Transverse colon (tissue), 4 donors: ENCODE data around the gene RFX3. TPM values are rescaled to one million over a fixed set of nuclear protein-coding genes. Genes with fewer than 3 reads are reported as not detected.

Experiments
- DNase-seq: peaks from one replicate; pipeline ENCODE4 v3.0.0-alpha.2; 2019
- H3K27ac ChIP-seq, 4 donors: fragments of 200-600 bp; sonication (generic); 2 replicates each; pipeline ENCODE4 v1.5.1; 2016 to 2018; ENCODE audit warnings: inconsistent platforms in 4 of 4
- H3K27me3 ChIP-seq: fragments of 200-600 bp; sonication (generic); 2 replicates; pipeline ENCODE4 v1.5.1; 2017; ENCODE audit warnings: inconsistent platforms
- H3K36me3 ChIP-seq, 4 donors: fragments of 200-600 bp; sonication (generic); 2 replicates each; pipeline ENCODE4 v1.5.1; 2017 to 2019; ENCODE audit warnings: inconsistent platforms in 4 of 4
- H3K4me1 ChIP-seq, 4 donors: fragments of 200-600 bp; sonication (generic); 2 replicates each; pipeline ENCODE4 v1.5.1; 2017 to 2020; ENCODE audit warnings: inconsistent platforms in 4 of 4
- H3K4me3 ChIP-seq, 4 donors: fragments of 200-600 bp; sonication (generic); 1 replicate in 1 of 4; 2 replicates in 3 of 4; pipeline versions ENCODE4 v1.5.1 to v1.6.1; 2017 to 2019; ENCODE audit warnings: inconsistent platforms in 4 of 4
- H3K9me3 ChIP-seq, 2 donors: fragments of 200-600 bp; sonication (generic); 2 replicates each; pipeline ENCODE4 v1.5.1; 2017 to 2019; ENCODE audit warnings: inconsistent platforms in 2 of 2
- EP300 ChIP-seq: sonication (generic); formaldehyde crosslinking; IDR thresholded peaks from one replicate; pipeline ENCODE4 v1.6.1; 2017; ENCODE audit warnings: antibody characterized with exemption, low read depth
- POLR2A ChIP-seq: fragments of 450-650 bp; IDR thresholded peaks from one replicate; pipeline ENCODE4 v1.6.1; 2016; ENCODE audit warnings: antibody characterized with exemption, mild to moderate bottlenecking, moderate library complexity
- POLR2AphosphoS5 ChIP-seq, 3 donors: sonication (generic); formaldehyde crosslinking; IDR thresholded peaks; one replicate each; pipeline ENCODE4 v1.6.1; 2016; ENCODE audit warnings: antibody characterized with exemption in 3 of 3
- WGBS, 2 donors: methylation state at CpG; one replicate each; pipeline ENCODE4 v1.1.5; 2018; ENCODE audit warnings: low coverage in 1 of 2; 5-methylcytosine and 5-hydroxymethylcytosine counted together
- in situ Hi-C, 4 donors: fragments of 200-750 bp; cut with MboI; loops; one replicate each; pipeline versions ENCODE4 v1.15.0 to v1.15.1; 2017; ENCODE audit warnings: low sequenced_read_pairs in 3 of 4, low pct_ligation_motif_present in 1 of 4, low pct_unique_long_range_greater_than_20kb in 1 of 4
- intact Hi-C: fragments of 100-400 bp; cut with DNase I; formaldehyde crosslinking; loops from one replicate; pipeline ENCODE4 v1.15.1; 2023; ENCODE audit warnings: low total_unique reads
- total RNA-seq, 4 donors: library from RNA; depleted of rRNA; stranded (reverse); fragments of >200 nt; gene quantifications; one replicate each; pipeline ENCODE4 v1.1.0, GENCODE V29; 2016
- TF ChIP-seq, protein P1 (sequence below), 5 experiments: fragments of 200-600 bp in 3 of 5; fragments of 450-650 bp in 2 of 5; sonication (generic) in 3 of 5; IDR thresholded peaks; 1 replicate in 2 of 5; 2 replicates in 3 of 5; pipeline ENCODE4 v1.5.1; 2016 to 2017; ENCODE audit warnings: antibody characterized with exemption in 5 of 5, inconsistent platforms in 3 of 5, mild to moderate bottlenecking in 2 of 5, moderate library complexity in 1 of 5

Gene RFX3
- total RNA-seq, 4 donors from 2014 or later, result 3.5 to 21.9 (median 7.1) TPM

GRCh38 chr9:3514786-3515185 is 11.0 kb downstream of the RFX3 start:
- WGBS, 2 donors, result 87 to 93% methylated on average over 3 of the region's 3 CpGs
- Histone ChIP-seq H3K9me3 (no peaks in the 10 kb centered on the region), H3K27ac (no peak overlapping the region), H3K4me3 (no peak overlapping the region), H3K4me1 (peaks cover 0 to 11% (median 2%) of the 10 kb centered on the region in 4 donors), H3K27me3 (no peaks in the 10 kb centered on the region), H3K36me3 (no peaks in the 10 kb centered on the region)
- in situ Hi-C loops, result no loop called here
- intact Hi-C loops, result loop anchor here (10.0 kb wide), 1 partner anchor 1470 kb away; no protein-coding TSS in a partner anchor
- TF ChIP-seq, protein P1, sequence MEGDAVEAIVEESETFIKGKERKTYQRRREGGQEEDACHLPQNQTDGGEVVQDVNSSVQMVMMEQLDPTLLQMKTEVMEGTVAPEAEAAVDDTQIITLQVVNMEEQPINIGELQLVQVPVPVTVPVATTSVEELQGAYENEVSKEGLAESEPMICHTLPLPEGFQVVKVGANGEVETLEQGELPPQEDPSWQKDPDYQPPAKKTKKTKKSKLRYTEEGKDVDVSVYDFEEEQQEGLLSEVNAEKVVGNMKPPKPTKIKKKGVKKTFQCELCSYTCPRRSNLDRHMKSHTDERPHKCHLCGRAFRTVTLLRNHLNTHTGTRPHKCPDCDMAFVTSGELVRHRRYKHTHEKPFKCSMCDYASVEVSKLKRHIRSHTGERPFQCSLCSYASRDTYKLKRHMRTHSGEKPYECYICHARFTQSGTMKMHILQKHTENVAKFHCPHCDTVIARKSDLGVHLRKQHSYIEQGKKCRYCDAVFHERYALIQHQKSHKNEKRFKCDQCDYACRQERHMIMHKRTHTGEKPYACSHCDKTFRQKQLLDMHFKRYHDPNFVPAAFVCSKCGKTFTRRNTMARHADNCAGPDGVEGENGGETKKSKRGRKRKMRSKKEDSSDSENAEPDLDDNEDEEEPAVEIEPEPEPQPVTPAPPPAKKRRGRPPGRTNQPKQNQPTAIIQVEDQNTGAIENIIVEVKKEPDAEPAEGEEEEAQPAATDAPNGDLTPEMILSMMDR (IDR thresholded peaks at IDR 0.05), result no peak
- TF ChIP-seq POLR2A, result no peak
- no peak for TF ChIP-seq POLR2AphosphoS5 (IDR thresholded peaks at IDR 0.05)
- TF ChIP-seq EP300, result no peak
- no peak for DNase-seq

- Histone ChIP-seq H3K36me3 (no peaks in the 10 kb centered on the region), H3K27me3 (no peaks in the 10 kb centered on the region), H3K9me3 (no peaks in the 10 kb centered on the region), H3K4me1 (peaks cover 0 to 19% (median 2%) of the 10 kb centered on the region in 4 donors), H3K27ac (no peak overlapping the region), H3K4me3 (no peak overlapping the region)
- 84 to 96% methylated on average over 2 of the region's 2 CpGs for WGBS, 2 donors
- TF ChIP-seq, protein P1 (IDR thresholded peaks at IDR 0.05), result no peak
- TF ChIP-seq POLR2A, result no peak
- no peak for TF ChIP-seq POLR2AphosphoS5 (IDR thresholded peaks at IDR 0.05)
- no peak for TF ChIP-seq EP300
- in situ Hi-C loops, result no loop called here
- no peak for DNase-seq
- intact Hi-C loops, result loop anchor here (10.0 kb wide), 1 partner anchor 1469 kb away; no protein-coding TSS in a partner anchor
Measured at GRCh38 chr9:3513265-3513818, 12.5 kb downstream of the RFX3 start.

- H3K27ac ChIP-seq, result peak overlapping the region in 1 of 4 donors; percentile 34
- DNase-seq, result no peak
- no peak overlapping the region for H3K4me3 ChIP-seq
- WGBS, 2 donors, result 56 to 72% methylated on average over 1 of the region's 1 CpG
- in situ Hi-C loops, result no loop called here
- no peaks in the 10 kb centered on the region for H3K27me3 ChIP-seq
- H3K36me3 ChIP-seq, result no peaks in the 10 kb centered on the region
- intact Hi-C loops, result loop anchor here (10.0 kb wide), 1 partner anchor 1467 kb away; no protein-coding TSS in a partner anchor
- TF ChIP-seq POLR2AphosphoS5 (IDR thresholded peaks at IDR 0.05), result no peak
- TF ChIP-seq, protein P1 (IDR thresholded peaks at IDR 0.05), result no peak
- TF ChIP-seq POLR2A, result no peak
- TF ChIP-seq EP300, result no peak
- H3K4me1 ChIP-seq, result peaks cover 0 to 22% (median 4%) of the 10 kb centered on the region in 4 donors
- no peaks in the 10 kb centered on the region for H3K9me3 ChIP-seq
Measured at GRCh38 chr9:3511551-3511950, 14.2 kb downstream of the RFX3 start.

DNA sequence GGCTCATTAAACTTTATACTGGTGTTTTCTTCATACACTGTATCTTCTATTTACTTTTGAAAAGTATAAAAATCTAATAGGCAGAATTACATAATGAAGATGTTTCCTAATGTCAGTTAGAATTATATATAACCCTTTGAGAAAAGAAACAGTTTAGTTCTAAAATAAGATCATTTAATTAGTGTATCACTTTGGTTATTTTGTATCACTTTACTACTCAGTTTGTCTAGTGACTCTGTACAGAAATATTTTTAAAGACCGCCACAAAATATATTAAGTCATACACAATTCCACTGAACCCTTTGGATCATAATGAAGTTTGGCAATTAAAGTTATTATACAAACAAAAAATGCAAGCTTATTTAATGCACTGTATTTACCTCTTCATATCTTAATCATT is 15.0 kb downstream of the RFX3 start:
- no peaks in the 10 kb centered on the region for H3K36me3 ChIP-seq
- no peaks in the 10 kb centered on the region for H3K27me3 ChIP-seq
- no peak for DNase-seq
- no peak overlapping the region for H3K4me3 ChIP-seq
- intact Hi-C loops (loop anchor here (10.0 kb wide), 1 partner anchor 1466 kb away; no protein-coding TSS in a partner anchor), in situ Hi-C loops (no loop called here)
- H3K4me1 ChIP-seq, result peaks cover 0 to 22% (median 4%) of the 10 kb centered on the region in 4 donors
- H3K9me3 ChIP-seq, result no peaks in the 10 kb centered on the region
- peak overlapping the region in 1 of 4 donors; percentile 34 for H3K27ac ChIP-seq
- WGBS, 2 donors, result 95 to 100% methylated on average over 1 of the region's 1 CpG
- TF ChIP-seq POLR2A, result no peak
- TF ChIP-seq POLR2AphosphoS5 (IDR thresholded peaks at IDR 0.05), result no peak
- TF ChIP-seq, protein P1 (IDR thresholded peaks at IDR 0.05), result no peak
- no peak for TF ChIP-seq EP300
